A549 (cell line): ENCODE data around the gene FIBIN. TPM values are rescaled to one million over a fixed set of nuclear protein-coding genes. Genes with fewer than 3 reads are reported as not detected.
A peak's percentile ranks its signal among the peaks of the same experiment; 100 is the strongest.

Experiments used
- ATAC-seq, 2 experiments: fragments of 200-7000 bp in 1 of 2; fragments of >200 bp in 1 of 2; cut with Nextera tagmentation in 1 of 2; cut with Tn5 transposase in 1 of 2; 3 replicates each; pipeline versions ENCODE4 v1.8.0 to v1.9.1; 2018 to 2020; ENCODE audit warnings: mild to moderate bottlenecking in 1 of 2, moderate library complexity in 1 of 2
- CTCF ChIA-PET: fragments of 300-600 bp; sonication (Branson Sonifier 250); formaldehyde crosslinking; extraction: SDS; loops from one replicate; lab custom pipeline; 2021; ENCODE audit warnings: antibody characterized with exemption, inconsistent platforms; lab: Yijun Ruan, JAX
- POLR2A ChIA-PET: fragments of 350-600 bp; formaldehyde crosslinking; extraction: SDS; loops from one replicate; lab custom pipeline; 2021; ENCODE audit warnings: antibody characterized with exemption, inconsistent platforms; lab: Yijun Ruan, JAX
- DNase-seq, 2 experiments: peaks; one replicate each; pipeline versions ENCODE4 v3.0.0 to v3.0.0-alpha.2; 2011 to 2016; ENCODE audit warnings: low read depth in 1 of 2, low spot score in 1 of 2
- FAIRE-seq: peaks from 2 replicates; lab custom pipeline; 2011; peaks lifted over from hg19 to GRCh38; lab: Jason Lieb, UNC
- H3K27ac ChIP-seq, 2 experiments: fragments of >200 bp; sonication (Bioruptor Twin); formaldehyde crosslinking; 3 replicates each; pipeline ENCODE4 v1.5.1; 2016 to 2017
- H3K4me1 ChIP-seq: fragments of >200 bp; sonication (Bioruptor Twin); formaldehyde crosslinking; 3 replicates; pipeline ENCODE4 v1.6.1; 2016
- H3K4me2 ChIP-seq: fragments of >200 bp; sonication (Bioruptor Twin); formaldehyde crosslinking; 3 replicates; pipeline ENCODE4 v1.6.1; 2016
- H3K4me3 ChIP-seq: fragments of >200 bp; sonication (Bioruptor Twin); formaldehyde crosslinking; 3 replicates; pipeline ENCODE4 v1.5.1; 2016
- H3K9me3 ChIP-seq: fragments of >200 bp; sonication (Bioruptor Twin); formaldehyde crosslinking; 3 replicates; pipeline ENCODE4 v1.6.1; 2016
- BCL3 ChIP-seq: fragments of >200 bp; sonication (Bioruptor Twin); formaldehyde crosslinking; IDR thresholded peaks from 3 replicates; pipeline ENCODE4 v1.6.1; 2016
- CBX2 ChIP-seq: fragments of 200-600 bp; sonication (generic); IDR thresholded peaks from 2 replicates; pipeline ENCODE4 v1.6.1; 2016; ENCODE audit warnings: low read depth, mild to moderate bottlenecking, borderline replicate concordance
- CBX8 ChIP-seq: fragments of 200-600 bp; sonication (generic); IDR thresholded peaks from 2 replicates; pipeline ENCODE4 v1.6.1; 2016
- CEBPB ChIP-seq, 2 experiments: fragments of >200 bp in 1 of 2; sonication (Bioruptor Twin) in 1 of 2; formaldehyde crosslinking in 1 of 2; IDR thresholded peaks; 2 replicates each; pipeline ENCODE4 v1.6.1; 2012 to 2016
- CHD2 ChIP-seq: fragments of 150-350 bp; IDR thresholded peaks from 2 replicates; pipeline ENCODE4 v1.6.1; 2014; ENCODE audit warnings: low read length; ENCODE audit not compliant: partially characterized antibody
- CTCF ChIP-seq: fragments of >200 bp; sonication (Bioruptor Twin); formaldehyde crosslinking; IDR thresholded peaks from 3 replicates; pipeline ENCODE4 v1.5.1; 2016
- FOSB ChIP-seq: fragments of 250-450 bp; sonication (Bioruptor Pico); IDR thresholded peaks from 2 replicates; pipeline ENCODE4 v1.5.0; 2020; ENCODE audit warnings: mild to moderate bottlenecking, moderate library complexity
- FOSL2 ChIP-seq, 2 experiments: fragments of 450-650 bp in 1 of 2; fragments of >200 bp in 1 of 2; sonication (Bioruptor Twin) in 1 of 2; formaldehyde crosslinking; IDR thresholded peaks; 2 replicates each; pipeline versions ENCODE4 v1.5.0 to v1.6.1; 2016 to 2020; ENCODE audit warnings: mild to moderate bottlenecking in 1 of 2, moderate library complexity in 1 of 2
- HES2 ChIP-seq: fragments of >200 bp; sonication (Bioruptor Twin); formaldehyde crosslinking; IDR thresholded peaks from 2 replicates; pipeline ENCODE4 v1.6.1; 2016
- HOXA7 ChIP-seq: fragments of 250-450 bp; sonication (Bioruptor Pico); IDR thresholded peaks from 2 replicates; pipeline ENCODE4 v1.5.0; 2020; ENCODE audit warnings: mild to moderate bottlenecking, moderate library complexity
- HOXB13 ChIP-seq: fragments of 250-450 bp; sonication (Bioruptor Pico); IDR thresholded peaks from 2 replicates; pipeline ENCODE4 v1.5.0; 2020; ENCODE audit warnings: low read depth, mild to moderate bottlenecking, moderate library complexity
- HOXB5 ChIP-seq: fragments of 250-450 bp; sonication (Bioruptor Pico); IDR thresholded peaks from 2 replicates; pipeline ENCODE4 v1.5.0; 2020; ENCODE audit warnings: mild to moderate bottlenecking, moderate library complexity
- JUN ChIP-seq, 2 experiments: fragments of >200 bp; sonication (Bioruptor Twin); formaldehyde crosslinking; IDR thresholded peaks; 2 replicates in 1 of 2; 3 replicates in 1 of 2; pipeline ENCODE4 v1.6.1; 2016 to 2017
- KDM5A ChIP-seq: fragments of 200-600 bp; sonication (generic); IDR thresholded peaks from 2 replicates; pipeline ENCODE4 v1.6.1; 2016; ENCODE audit warnings: antibody characterized with exemption, mild to moderate bottlenecking
- MAZ ChIP-seq: fragments of 150-350 bp; IDR thresholded peaks from 2 replicates; pipeline ENCODE4 v1.6.1; 2014; ENCODE audit warnings: antibody characterized with exemption, low read depth, low read length, borderline replicate concordance
- MYC ChIP-seq: IDR thresholded peaks from 2 replicates; pipeline ENCODE4 v1.6.1; 2012; ENCODE audit warnings: mild to moderate bottlenecking, inconsistent platforms, low read length, improper control_type of control experiment, borderline replicate concordance
- NR3C1 ChIP-seq: fragments of >200 bp; sonication (Bioruptor Twin); formaldehyde crosslinking; IDR thresholded peaks from 3 replicates; pipeline ENCODE4 v1.6.1; 2017
- PHF8 ChIP-seq: fragments of 200-600 bp; sonication (generic); IDR thresholded peaks from 2 replicates; pipeline ENCODE4 v1.6.1; 2016; ENCODE audit warnings: low read depth, mild to moderate bottlenecking, antibody characterized with exemption, moderate library complexity, borderline replicate concordance
- POLR2AphosphoS2 ChIP-seq: conservative IDR thresholded peaks from 2 replicates; pipeline ENCODE4 v1.6.1; 2012; ENCODE audit warnings: low read length, improper control_type of control experiment, inconsistent platforms
- RAD21 ChIP-seq, 2 experiments: fragments of >200 bp in 1 of 2; sonication (Bioruptor Twin) in 1 of 2; formaldehyde crosslinking in 1 of 2; IDR thresholded peaks in 1 of 2; conservative IDR thresholded peaks in 1 of 2; 2 replicates in 1 of 2; 3 replicates in 1 of 2; pipeline ENCODE4 v1.6.1; 2012 to 2018; ENCODE audit warnings: inconsistent platforms in 1 of 2
- RCOR1 ChIP-seq: fragments of 150-350 bp; IDR thresholded peaks from 2 replicates; pipeline ENCODE4 v1.6.1; 2014; ENCODE audit warnings: antibody characterized with exemption, low read length, low read depth
- SREBF2 ChIP-seq: fragments of 450-650 bp; IDR thresholded peaks from 2 replicates; pipeline ENCODE4 v1.6.1; 2014; ENCODE audit warnings: mild to moderate bottlenecking, moderate library complexity
- TFCP2L1 ChIP-seq: fragments of 250-450 bp; sonication (Bioruptor Pico); IDR thresholded peaks from 2 replicates; pipeline ENCODE4 v1.5.0; 2021; ENCODE audit warnings: mild to moderate bottlenecking
- ZC3H11A ChIP-seq: fragments of 450-650 bp; IDR thresholded peaks from 2 replicates; pipeline ENCODE4 v1.6.1; 2014; ENCODE audit warnings: antibody characterized with exemption, mild to moderate bottlenecking
- ZFP36 ChIP-seq: fragments of 450-650 bp; IDR thresholded peaks from 2 replicates; pipeline ENCODE4 v1.6.1; 2014; ENCODE audit warnings: borderline replicate concordance; ENCODE audit not compliant: partially characterized antibody
- ZNF302 ChIP-seq: fragments of 250-450 bp; sonication (Bioruptor Pico); IDR thresholded peaks from 2 replicates; pipeline ENCODE4 v1.9.0; 2021; ENCODE audit warnings: inconsistent platforms, mild to moderate bottlenecking, moderate library complexity
- WGBS: methylation state at CpG from one replicate; pipeline ENCODE4 v1.1.6; 2017; ENCODE audit errors: missing lambda C conversion rate; 5-methylcytosine and 5-hydroxymethylcytosine counted together
- polyA plus RNA-seq, 4 experiments: library from polyadenylated mRNA; depleted of rRNA in 3 of 4; stranded (reverse); fragments of >200 nt; fragmentation: RNase III in 1 of 4; extraction: RNeasy Plus Mini Kit Qiagen cat#74134 plus additional on column Dnase treatment in 1 of 4; gene quantifications; 2 replicates in 3 of 4; 3 replicates in 1 of 4; pipeline ENCODE4 v1.2.3, GENCODE V29; 2011 to 2017

Gene FIBIN
- polyA plus RNA-seq, 2 of the 4 experiments (the other 2 are of a cell fraction), result 0.22 TPM; not detected in 1

- ChIA-PET CTCF (no interaction called here), POLR2A (no interaction called here)
- Histone ChIP-seq H3K4me2 (no peak overlapping the region), H3K27ac (no peak overlapping the region), H3K9me3 (no peaks in the 10 kb centered on the region), H3K4me3 (no peak overlapping the region), H3K4me1 (no peaks in the 10 kb centered on the region)
- WGBS, result 17% methylated on average over 5 of the region's 5 CpGs
- TF ChIP-seq FOSL2 (IDR thresholded peaks at IDR 0.05) (no peak), FOSL2 (CRISPR knock-in tag; IDR thresholded peaks at IDR 0.05) (no peak), CHD2 (no peak), PHF8 (no peak), FOSB (CRISPR knock-in tag) (no peak), HOXB13 (CRISPR knock-in tag) (no peak), RCOR1 (no peak), HES2 (no peak), CBX2 (no peak), KDM5A (no peak)
- FAIRE-seq, result no peak
- DNase-seq, result no peak
- no peak for ATAC-seq
Observed at GRCh38 chr11:27031754-27032153, 37.8 kb downstream of the FIBIN start.

GRCh38 chr11:27039873-27040272 is 46.0 kb downstream of the FIBIN start:
- ChIA-PET POLR2A (no interaction called here), CTCF (interaction anchor here (0.7 kb wide), 1 partner anchor 46 kb away, joined by 3 read pairs; no protein-coding TSS in a partner anchor)
- DNase-seq (no peak), FAIRE-seq (no peak), ATAC-seq (peak; percentile 67 to 71; a peak in 3 of 6 replicates)
- H3K4me1 ChIP-seq, result no peaks in the 10 kb centered on the region
- WGBS, result 0% methylated on average over 3 of the region's 3 CpGs
- TF ChIP-seq ZNF302 (no peak), POLR2AphosphoS2 (no peak), CBX2 (no peak), CEBPB (IDR thresholded peaks at IDR 0.05) (no peak), NR3C1 (no peak), HOXB5 (no peak), ZC3H11A (no peak), RAD21 (conservative IDR thresholded peaks at IDR 0.05 in 1 of 2, IDR thresholded peaks at IDR 0.05 in 1 of 2) (peak in 1 of 2 experiments; percentile 23; a peak in 1 of 5 replicates)
- no peak overlapping the region for H3K4me2 ChIP-seq
- H3K9me3 ChIP-seq, result no peaks in the 10 kb centered on the region
- no peak overlapping the region for H3K4me3 ChIP-seq
- H3K27ac ChIP-seq, result no peak overlapping the region

- DNase-seq (no peak), ATAC-seq (peak in 1 of 2 experiments; percentile 20; a peak in 1 of 6 replicates)
- POLR2A ChIA-PET, result no interaction called here
Observed at GRCh38 chr11:27040302-27041115, 46.6 kb downstream of the FIBIN start, which contains the start of gene BBOX1. TSS of gene BBOX1 (plus strand) at chr11:27040815. CDS start at chr11:27055431, 14,616 bp downstream.

More at GRCh38 chr11:27040302-27041115, 46.6 kb downstream of the FIBIN start, which contains the start of gene BBOX1:
- no peaks in the 10 kb centered on the region for H3K4me1 ChIP-seq
- H3K9me3 ChIP-seq, result no peaks in the 10 kb centered on the region
- CTCF ChIA-PET, result interaction anchor here (1.1 kb wide), 1 partner anchor 118 kb away, joined by 3 read pairs; no protein-coding TSS in a partner anchor
- no peak within 1 kb of the TSS for H3K27ac ChIP-seq
- no peak within 1 kb of the TSS for H3K4me3 ChIP-seq
- no peak for TF ChIP-seq CEBPB (IDR thresholded peaks at IDR 0.05)
- no peak for TF ChIP-seq JUN (IDR thresholded peaks at IDR 0.05)
- TF ChIP-seq SREBF2, result no peak
- TF ChIP-seq TFCP2L1, result no peak
- TF ChIP-seq CTCF, result no peak
- no peak for TF ChIP-seq BCL3
- no peak for TF ChIP-seq KDM5A
- TF ChIP-seq MAZ, result no peak
- no peak for TF ChIP-seq MYC
- no peak for TF ChIP-seq CBX2
- no peak for TF ChIP-seq CBX8
- no peak for TF ChIP-seq HOXA7 (CRISPR knock-in tag)
- TF ChIP-seq FOSB (CRISPR knock-in tag), result no peak
- TF ChIP-seq ZFP36, result no peak
- H3K4me2 ChIP-seq, result no peak within 1 kb of the TSS
- FAIRE-seq, result no peak
- 9% methylated on average over 4 of the region's 4 CpGs for WGBS
